MCF 10A (cell line): ENCODE measurements around the gene GSTP1. TPM values are rescaled to one million over a fixed set of nuclear protein-coding genes. Genes with fewer than 3 reads are reported as not detected.

Source experiments
- BruUV-seq: library from RNA; stranded (reverse); fragments of 400-500 nt; replicated peaks from 2 replicates; lab custom pipeline; 2021; lab: Mats Ljungman, UMichigan
- CTCF ChIA-PET: fragments of 300-600 bp; sonication (Branson Sonifier 250); formaldehyde crosslinking; extraction: SDS; loops from one replicate; lab custom pipeline; 2021; ENCODE audit warnings: antibody characterized with exemption, inconsistent platforms; lab: Yijun Ruan, JAX
- POLR2A ChIA-PET: fragments of 300-600, 350-650 bp; sonication (Branson Sonifier 250); formaldehyde crosslinking; extraction: SDS; loops from one replicate; lab custom pipeline; 2020; ENCODE audit warnings: antibody characterized with exemption, inconsistent platforms; lab: Yijun Ruan, JAX
- DNase-seq: peaks from one replicate; pipeline ENCODE4 v3.0.0-alpha.2; 2018; ENCODE audit not compliant: unreplicated experiment
- H3K27ac Mint-ChIP-seq: one replicate; pipeline ENCODE4 v1.8.0; 2022; ENCODE audit warnings: mild to moderate bottlenecking, low read depth, mixed read lengths; ENCODE audit not compliant: unreplicated experiment
- H3K27me3 Mint-ChIP-seq: one replicate; pipeline ENCODE4 v1.8.0; 2022; ENCODE audit warnings: mixed read lengths; ENCODE audit not compliant: insufficient read depth, unreplicated experiment
- H3K36me3 Mint-ChIP-seq: one replicate; pipeline ENCODE4 v1.8.0; 2022; ENCODE audit warnings: mild to moderate bottlenecking, moderate library complexity, mixed read lengths; ENCODE audit not compliant: insufficient read depth, unreplicated experiment
- H3K4me1 Mint-ChIP-seq: one replicate; pipeline ENCODE4 v1.8.0; 2022; ENCODE audit warnings: mixed read lengths; ENCODE audit not compliant: insufficient read depth, unreplicated experiment
- H3K4me3 Mint-ChIP-seq: one replicate; pipeline ENCODE4 v1.8.0; 2022; ENCODE audit warnings: mild to moderate bottlenecking, moderate library complexity, mixed read lengths; ENCODE audit not compliant: unreplicated experiment
- H3K9me3 Mint-ChIP-seq: one replicate; pipeline ENCODE4 v1.8.0; 2022; ENCODE audit warnings: mixed read lengths; ENCODE audit not compliant: unreplicated experiment
- CTCF ChIP-seq: fragments of 200-600 bp; IDR thresholded peaks from one replicate; pipeline ENCODE4 v1.8.0; 2022; ENCODE audit warnings: antibody characterized with exemption, mild to moderate bottlenecking; ENCODE audit not compliant: unreplicated experiment
- intact Hi-C: fragments of 100-400 bp; cut with micrococcal nuclease; formaldehyde crosslinking; loops from 2 replicates; pipeline ENCODE4 v1.14.1; 2022
- total RNA-seq: library from RNA; stranded (reverse); gene quantifications from 2 replicates; pipeline ENCODE4 v1.2.3, GENCODE V29; 2022

GSTP1 gene
- total RNA-seq, 1 experiment from 2014 or later = 1,641 TPM

GRCh38 chr11:67538306-67538705 is 45.3 kb upstream of the GSTP1 start:
- Mint-ChIP-seq H3K4me3 (no peak overlapping the region), H3K4me1 (no peaks in the 10 kb centered on the region), H3K36me3 (no peaks in the 10 kb centered on the region), H3K9me3 (peaks cover 13% of the 10 kb centered on the region), H3K27me3 (no peaks in the 10 kb centered on the region), H3K27ac (no peak overlapping the region)
- BruUV-seq = no TSS peak
- no peak for TF ChIP-seq CTCF
- CTCF ChIA-PET = interaction anchor here (0.7 kb wide), 1 partner anchor 47 kb away, joined by 3 read pairs; no protein-coding TSS in a partner anchor
- POLR2A ChIA-PET = no interaction called here
- intact Hi-C loops = no loop called here
- no peak for DNase-seq

- no peaks in the 10 kb centered on the region for H3K4me1 Mint-ChIP-seq
- no peaks in the 10 kb centered on the region for H3K27me3 Mint-ChIP-seq
- TF ChIP-seq CTCF = no peak
- H3K36me3 Mint-ChIP-seq = no peaks in the 10 kb centered on the region
- no peak for DNase-seq
- intact Hi-C loops = no loop called here
- no peak overlapping the region for H3K4me3 Mint-ChIP-seq
- no TSS peak for BruUV-seq
- H3K27ac Mint-ChIP-seq = no peak overlapping the region
- ChIA-PET CTCF (interaction anchor here (0.6 to 0.7 kb wide), 2 partner anchors 45 to 46 kb away, joined by 3 read pairs; no protein-coding TSS in a partner anchor), POLR2A (no interaction called here)
- peaks cover 8% of the 10 kb centered on the region for H3K9me3 Mint-ChIP-seq
Observed at GRCh38 chr11:67538823-67539505, 44.6 kb upstream of the GSTP1 start.

- TF ChIP-seq CTCF = no peak
- Mint-ChIP-seq H3K27ac (no peak overlapping the region), H3K4me1 (no peaks in the 10 kb centered on the region), H3K4me3 (no peak overlapping the region), H3K36me3 (no peaks in the 10 kb centered on the region), H3K9me3 (peaks cover 2% of the 10 kb centered on the region), H3K27me3 (no peaks in the 10 kb centered on the region)
- POLR2A ChIA-PET = no interaction called here
- BruUV-seq = no TSS peak
- CTCF ChIA-PET = interaction anchor here (0.8 kb wide), 1 partner anchor 138 kb away, joined by 4 read pairs; no protein-coding TSS in a partner anchor
- intact Hi-C loops = no loop called here
- no peak for DNase-seq
Observed at GRCh38 chr11:67539550-67539949, 44.1 kb upstream of the GSTP1 start.

- POLR2A ChIA-PET = no interaction called here
Observed at GRCh38 chr11:67541198-67541597, 42.4 kb upstream of the GSTP1 start.

More at GRCh38 chr11:67541198-67541597, 42.4 kb upstream of the GSTP1 start:
- intact Hi-C loops = no loop called here
- no peak for TF ChIP-seq CTCF
- Mint-ChIP-seq H3K27ac (no peak overlapping the region), H3K4me3 (no peak overlapping the region), H3K9me3 (no peaks in the 10 kb centered on the region), H3K27me3 (no peaks in the 10 kb centered on the region), H3K4me1 (no peaks in the 10 kb centered on the region), H3K36me3 (no peaks in the 10 kb centered on the region)
- BruUV-seq = no TSS peak
- CTCF ChIA-PET = interaction anchor here (0.6 to 1.2 kb wide), 3 partner anchors 12 to 159 kb away, joined by 3 to 4 read pairs (median 4); no protein-coding TSS in a partner anchor
- DNase-seq = no peak
